GM12878 (cell line): Measurements from ENCODE around the gene RXFP3. TPM values are rescaled to one million over a fixed set of nuclear protein-coding genes. Genes with fewer than 3 reads are reported as not detected.

ENCODE experiments used
- ATAC-seq: fragments of 200-7000 bp; cut with Tn5 transposase; 3 replicates; pipeline ENCODE4 v1.9.1; 2020; ENCODE audit warnings: mild to moderate bottlenecking, moderate library complexity
- BruUV-seq: library from RNA; stranded (reverse); fragments of 400-500 nt; replicated peaks from 2 replicates; lab custom pipeline; 2021; lab: Mats Ljungman, UMichigan
- CTCF ChIA-PET: fragments of 300-600 bp; sonication (Branson Sonifier 250); formaldehyde crosslinking; extraction: SDS; loops from one replicate; lab custom pipeline; 2021; ENCODE audit warnings: inconsistent platforms; lab: Yijun Ruan, JAX
- POLR2A ChIA-PET: fragments of 350-600 bp; formaldehyde crosslinking; extraction: SDS; loops from one replicate; lab custom pipeline; 2021; ENCODE audit warnings: inconsistent platforms; lab: Charles Lee
- RAD21 ChIA-PET: fragments of 300-600 bp; sonication (Branson Sonifier 250); formaldehyde crosslinking; loops from one replicate; lab custom pipeline; 2023; ENCODE audit warnings: antibody characterized with exemption; ENCODE audit not compliant: unreplicated experiment; lab: Charles Lee
- SMC1A ChIA-PET: fragments of 300-600 bp; sonication (Branson Sonifier 250); formaldehyde crosslinking; loops from one replicate; lab custom pipeline; 2023; ENCODE audit not compliant: unreplicated experiment, uncharacterized antibody; lab: Charles Lee
- DNase-seq: peaks from one replicate; pipeline ENCODE4 v3.0.0-alpha.2; 2011; ENCODE audit warnings: low read depth, low spot score
- FAIRE-seq: peaks from 3 replicates; lab custom pipeline; 2011; peaks lifted over from hg19 to GRCh38; lab: Jason Lieb, UNC
- H2AFZ ChIP-seq: 2 replicates; pipeline ENCODE4 v1.6.0; 2011; ENCODE audit warnings: low read depth, low read length, control low read depth; ENCODE audit not compliant: control insufficient read depth
- H3K27ac ChIP-seq: 2 replicates; pipeline ENCODE4 v1.5.1; 2011; ENCODE audit warnings: control low read depth; ENCODE audit not compliant: control insufficient read depth, insufficient read depth
- H3K27me3 ChIP-seq, 2 experiments: replicated peaks in 1 of 2; 2 replicates each; pipeline versions ENCODE4 v1.6.0 to v1.6.1; 2011; ENCODE audit warnings: low read length in 1 of 2; ENCODE audit not compliant: control insufficient read depth in 2 of 2, insufficient read depth in 2 of 2
- H3K36me3 ChIP-seq, 2 experiments: 2 replicates each; pipeline ENCODE4 v1.5.1; 2011; ENCODE audit warnings: low read length in 1 of 2; ENCODE audit not compliant: control insufficient read depth in 2 of 2, insufficient read depth in 2 of 2
- H3K4me1 ChIP-seq: 2 replicates; pipeline ENCODE4 v1.6.1; 2011; ENCODE audit warnings: mild to moderate bottlenecking, low read length, moderate library complexity, mixed read lengths; ENCODE audit not compliant: control insufficient read depth, insufficient read depth
- H3K4me2 ChIP-seq: 2 replicates; pipeline ENCODE4 v1.6.0; 2011; ENCODE audit warnings: control low read depth; ENCODE audit not compliant: control insufficient read depth, insufficient read depth
- H3K4me3 ChIP-seq: fragments of 200-600 bp; sonication (generic); 2 replicates; pipeline ENCODE4 v1.5.1; 2016
- H3K79me2 ChIP-seq: 2 replicates; pipeline ENCODE4 v1.6.0; 2011; ENCODE audit warnings: low read length; ENCODE audit not compliant: control insufficient read depth, insufficient read depth
- H3K9ac ChIP-seq: 2 replicates; pipeline ENCODE4 v1.8.0; 2011; ENCODE audit warnings: low read length, control low read depth, mixed read lengths; ENCODE audit not compliant: control insufficient read depth, insufficient read depth
- H3K9me3 ChIP-seq: replicated peaks from 3 replicates; pipeline ENCODE4 v1.5.1; 2011; ENCODE audit warnings: mild to moderate bottlenecking, low read length; ENCODE audit not compliant: control insufficient read depth, insufficient read depth
- H4K20me1 ChIP-seq: 2 replicates; pipeline ENCODE4 v1.6.0; 2011; ENCODE audit not compliant: control insufficient read depth, insufficient read depth
- BRCA1 ChIP-seq: IDR thresholded peaks from 2 replicates; pipeline ENCODE4 v1.6.1; 2011; ENCODE audit warnings: low read depth, low read length, improper control_type of control experiment
- CHD1 ChIP-seq: IDR thresholded peaks from 2 replicates; pipeline ENCODE4 v1.6.1; 2012; ENCODE audit warnings: low read depth, low read length, improper control_type of control experiment
- HCFC1 ChIP-seq: fragments of 150-350 bp; IDR thresholded peaks from 2 replicates; pipeline ENCODE4 v1.6.1; 2014; ENCODE audit warnings: low read length
- HDAC2 ChIP-seq: fragments of 200-600 bp; sonication (generic); IDR thresholded peaks from 2 replicates; pipeline ENCODE4 v1.6.1; 2017
- LARP7 ChIP-seq: fragments of 450-650 bp; IDR thresholded peaks from 2 replicates; pipeline ENCODE4 v1.6.1; 2017; ENCODE audit warnings: mild to moderate bottlenecking
- NFYA ChIP-seq: IDR thresholded peaks from 2 replicates; pipeline ENCODE4 v1.6.1; 2011; ENCODE audit warnings: low read depth, mild to moderate bottlenecking, low read length, improper control_type of control experiment, borderline replicate concordance
- POLR2AphosphoS2 ChIP-seq: IDR thresholded peaks from 2 replicates; pipeline ENCODE4 v1.6.1; 2011; ENCODE audit warnings: low read depth, mild to moderate bottlenecking, low read length, improper control_type of control experiment, moderate library complexity
- SIX5 ChIP-seq: IDR thresholded peaks from 2 replicates; pipeline ENCODE4 v1.6.1; 2011; ENCODE audit warnings: mild to moderate bottlenecking, low read depth, low read length, moderate library complexity; ENCODE audit not compliant: severe bottlenecking
- TBL1XR1 ChIP-seq: IDR thresholded peaks from 2 replicates; pipeline ENCODE4 v1.6.1; 2012; ENCODE audit warnings: low read depth, low read length, improper control_type of control experiment
- TCF7 ChIP-seq: IDR thresholded peaks from 2 replicates; pipeline ENCODE4 v1.6.1; 2014; ENCODE audit warnings: antibody characterized with exemption, borderline replicate concordance
- WRNIP1 ChIP-seq: IDR thresholded peaks from 2 replicates; pipeline ENCODE4 v1.6.1; 2011; ENCODE audit warnings: low read depth, low read length, improper control_type of control experiment, borderline replicate concordance
- ZNF274 ChIP-seq: IDR thresholded peaks from one replicate; pipeline ENCODE4 v1.8.0; 2011; ENCODE audit not compliant: insufficient read length, insufficient read depth
- WGBS: methylation state at CpG from one replicate; pipeline ENCODE4 v1.1.6; 2016; ENCODE audit warnings: low lambda C conversion rate; ENCODE audit not compliant: insufficient replicate concordance, insufficient coverage; ENCODE audit errors: missing lambda C conversion rate; 5-methylcytosine and 5-hydroxymethylcytosine counted together
- in situ Hi-C: fragments of 300-500 bp; cut with MboI; formaldehyde crosslinking; loops from 9 replicates; pipeline ENCODE4 v1.14.3; 2018; ENCODE audit warnings: mixed read lengths
- intact Hi-C: fragments of 100-400 bp; cut with micrococcal nuclease; formaldehyde crosslinking; loops from one replicate; pipeline ENCODE4 v1.14.2; 2022; ENCODE audit not compliant: unreplicated experiment
- polyA plus RNA-seq, 11 experiments: library from polyadenylated mRNA; depleted of rRNA in 4 of 11; unstranded in 6 of 11; stranded (reverse) in 5 of 11; fragments of >200 nt; fragmentation: Nextera tagmentation in 4 of 11; fragmentation: Illumina TruSeq in 1 of 11; extraction: Ambion mirVana in 4 of 11; extraction: Trizol in 1 of 11; gene quantifications; 1 replicate in 1 of 11; 2 replicates in 10 of 11; pipeline versions ENCODE4 v1.2.1 to v1.2.3, GENCODE V29; 2011 to 2016; ENCODE audit warnings: inconsistent platforms in 2 of 11, missing spikeins in 2 of 11, low read depth in 1 of 11
- total RNA-seq, 4 experiments: library from RNA; depleted of rRNA in 3 of 4; stranded (reverse); fragments of >200 nt in 3 of 4; fragmentation: Illumina TruSeq in 1 of 4; extraction: Trizol in 1 of 4; gene quantifications; 2 replicates each; pipeline versions ENCODE4 v1.2.1 to v1.2.3, GENCODE V29; 2013 to 2021
- TF ChIP-seq, protein P1 (sequence below): fragments of 450-650 bp; IDR thresholded peaks from 2 replicates; pipeline ENCODE4 v1.6.1; 2017; ENCODE audit warnings: mild to moderate bottlenecking, low read depth, inconsistent platforms; ENCODE audit not compliant: poor library complexity, severe bottlenecking
- TF ChIP-seq, protein P2 (sequence below): fragments of 450-650 bp; IDR thresholded peaks from 2 replicates; pipeline ENCODE4 v1.6.1; 2017; ENCODE audit warnings: mild to moderate bottlenecking, moderate library complexity
- TF ChIP-seq, protein P3 (sequence below): fragments of 450-650 bp; IDR thresholded peaks from 2 replicates; pipeline ENCODE4 v1.6.1; 2017; ENCODE audit warnings: mild to moderate bottlenecking, moderate library complexity

Gene RXFP3
- total and polyA plus RNA-seq, 10 of the 15 experiments (the other 5 are each of a cell fraction or from before 2014, with no cell fraction given) = 0.03 to 0.06 TPM; not detected in 8

DNA sequence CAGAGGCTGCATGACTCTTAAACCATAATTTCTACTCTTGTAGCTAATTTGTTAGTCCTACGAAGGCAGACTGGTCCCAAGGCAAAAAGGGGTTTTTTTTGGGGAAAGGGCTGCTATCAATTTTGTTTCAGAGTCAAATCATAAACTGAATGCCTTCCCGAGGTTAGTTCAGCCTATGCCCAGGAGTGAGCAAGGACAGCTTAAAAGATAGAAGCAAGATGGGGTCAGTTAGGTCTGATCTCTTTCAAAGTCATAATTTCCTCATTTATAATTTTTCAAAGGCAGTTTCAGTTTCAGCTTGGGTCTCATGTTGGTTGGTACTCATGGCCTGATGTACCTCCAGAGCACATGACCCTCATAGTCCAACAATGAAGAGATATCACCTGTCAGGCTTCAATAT is 7.9 kb upstream of the RXFP3 start:
- no peaks in the 10 kb centered on the region for H4K20me1 ChIP-seq
- no peak for TF ChIP-seq ZNF274
- TF ChIP-seq TCF7 = no peak
- no peak for TF ChIP-seq POLR2AphosphoS2
- TF ChIP-seq, protein P1, sequence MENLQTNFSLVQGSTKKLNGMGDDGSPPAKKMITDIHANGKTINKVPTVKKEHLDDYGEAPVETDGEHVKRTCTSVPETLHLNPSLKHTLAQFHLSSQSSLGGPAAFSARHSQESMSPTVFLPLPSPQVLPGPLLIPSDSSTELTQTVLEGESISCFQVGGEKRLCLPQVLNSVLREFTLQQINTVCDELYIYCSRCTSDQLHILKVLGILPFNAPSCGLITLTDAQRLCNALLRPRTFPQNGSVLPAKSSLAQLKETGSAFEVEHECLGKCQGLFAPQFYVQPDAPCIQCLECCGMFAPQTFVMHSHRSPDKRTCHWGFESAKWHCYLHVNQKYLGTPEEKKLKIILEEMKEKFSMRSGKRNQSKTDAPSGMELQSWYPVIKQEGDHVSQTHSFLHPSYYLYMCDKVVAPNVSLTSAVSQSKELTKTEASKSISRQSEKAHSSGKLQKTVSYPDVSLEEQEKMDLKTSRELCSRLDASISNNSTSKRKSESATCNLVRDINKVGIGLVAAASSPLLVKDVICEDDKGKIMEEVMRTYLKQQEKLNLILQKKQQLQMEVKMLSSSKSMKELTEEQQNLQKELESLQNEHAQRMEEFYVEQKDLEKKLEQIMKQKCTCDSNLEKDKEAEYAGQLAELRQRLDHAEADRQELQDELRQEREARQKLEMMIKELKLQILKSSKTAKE = no peak
- TF ChIP-seq, protein P2, sequence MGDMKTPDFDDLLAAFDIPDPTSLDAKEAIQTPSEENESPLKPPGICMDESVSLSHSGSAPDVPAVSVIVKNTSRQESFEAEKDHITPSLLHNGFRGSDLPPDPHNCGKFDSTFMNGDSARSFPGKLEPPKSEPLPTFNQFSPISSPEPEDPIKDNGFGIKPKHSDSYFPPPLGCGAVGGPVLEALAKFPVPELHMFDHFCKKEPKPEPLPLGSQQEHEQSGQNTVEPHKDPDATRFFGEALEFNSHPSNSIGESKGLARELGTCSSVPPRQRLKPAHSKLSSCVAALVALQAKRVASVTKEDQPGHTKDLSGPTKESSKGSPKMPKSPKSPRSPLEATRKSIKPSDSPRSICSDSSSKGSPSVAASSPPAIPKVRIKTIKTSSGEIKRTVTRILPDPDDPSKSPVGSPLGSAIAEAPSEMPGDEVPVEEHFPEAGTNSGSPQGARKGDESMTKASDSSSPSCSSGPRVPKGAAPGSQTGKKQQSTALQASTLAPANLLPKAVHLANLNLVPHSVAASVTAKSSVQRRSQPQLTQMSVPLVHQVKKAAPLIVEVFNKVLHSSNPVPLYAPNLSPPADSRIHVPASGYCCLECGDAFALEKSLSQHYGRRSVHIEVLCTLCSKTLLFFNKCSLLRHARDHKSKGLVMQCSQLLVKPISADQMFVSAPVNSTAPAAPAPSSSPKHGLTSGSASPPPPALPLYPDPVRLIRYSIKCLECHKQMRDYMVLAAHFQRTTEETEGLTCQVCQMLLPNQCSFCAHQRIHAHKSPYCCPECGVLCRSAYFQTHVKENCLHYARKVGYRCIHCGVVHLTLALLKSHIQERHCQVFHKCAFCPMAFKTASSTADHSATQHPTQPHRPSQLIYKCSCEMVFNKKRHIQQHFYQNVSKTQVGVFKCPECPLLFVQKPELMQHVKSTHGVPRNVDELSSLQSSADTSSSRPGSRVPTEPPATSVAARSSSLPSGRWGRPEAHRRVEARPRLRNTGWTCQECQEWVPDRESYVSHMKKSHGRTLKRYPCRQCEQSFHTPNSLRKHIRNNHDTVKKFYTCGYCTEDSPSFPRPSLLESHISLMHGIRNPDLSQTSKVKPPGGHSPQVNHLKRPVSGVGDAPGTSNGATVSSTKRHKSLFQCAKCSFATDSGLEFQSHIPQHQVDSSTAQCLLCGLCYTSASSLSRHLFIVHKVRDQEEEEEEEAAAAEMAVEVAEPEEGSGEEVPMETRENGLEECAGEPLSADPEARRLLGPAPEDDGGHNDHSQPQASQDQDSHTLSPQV = 0 out of 2 replicates have a peak, but pooled peaks have one; percentile 88
- no peak for TF ChIP-seq BRCA1
- no peak for TF ChIP-seq HCFC1
- no peak for TF ChIP-seq LARP7
- TF ChIP-seq NFYA = no peak
- TF ChIP-seq CHD1 = no peak
- no peak for TF ChIP-seq HDAC2
- TF ChIP-seq WRNIP1 = no peak
- no peak for TF ChIP-seq TBL1XR1
- TF ChIP-seq, protein P3, sequence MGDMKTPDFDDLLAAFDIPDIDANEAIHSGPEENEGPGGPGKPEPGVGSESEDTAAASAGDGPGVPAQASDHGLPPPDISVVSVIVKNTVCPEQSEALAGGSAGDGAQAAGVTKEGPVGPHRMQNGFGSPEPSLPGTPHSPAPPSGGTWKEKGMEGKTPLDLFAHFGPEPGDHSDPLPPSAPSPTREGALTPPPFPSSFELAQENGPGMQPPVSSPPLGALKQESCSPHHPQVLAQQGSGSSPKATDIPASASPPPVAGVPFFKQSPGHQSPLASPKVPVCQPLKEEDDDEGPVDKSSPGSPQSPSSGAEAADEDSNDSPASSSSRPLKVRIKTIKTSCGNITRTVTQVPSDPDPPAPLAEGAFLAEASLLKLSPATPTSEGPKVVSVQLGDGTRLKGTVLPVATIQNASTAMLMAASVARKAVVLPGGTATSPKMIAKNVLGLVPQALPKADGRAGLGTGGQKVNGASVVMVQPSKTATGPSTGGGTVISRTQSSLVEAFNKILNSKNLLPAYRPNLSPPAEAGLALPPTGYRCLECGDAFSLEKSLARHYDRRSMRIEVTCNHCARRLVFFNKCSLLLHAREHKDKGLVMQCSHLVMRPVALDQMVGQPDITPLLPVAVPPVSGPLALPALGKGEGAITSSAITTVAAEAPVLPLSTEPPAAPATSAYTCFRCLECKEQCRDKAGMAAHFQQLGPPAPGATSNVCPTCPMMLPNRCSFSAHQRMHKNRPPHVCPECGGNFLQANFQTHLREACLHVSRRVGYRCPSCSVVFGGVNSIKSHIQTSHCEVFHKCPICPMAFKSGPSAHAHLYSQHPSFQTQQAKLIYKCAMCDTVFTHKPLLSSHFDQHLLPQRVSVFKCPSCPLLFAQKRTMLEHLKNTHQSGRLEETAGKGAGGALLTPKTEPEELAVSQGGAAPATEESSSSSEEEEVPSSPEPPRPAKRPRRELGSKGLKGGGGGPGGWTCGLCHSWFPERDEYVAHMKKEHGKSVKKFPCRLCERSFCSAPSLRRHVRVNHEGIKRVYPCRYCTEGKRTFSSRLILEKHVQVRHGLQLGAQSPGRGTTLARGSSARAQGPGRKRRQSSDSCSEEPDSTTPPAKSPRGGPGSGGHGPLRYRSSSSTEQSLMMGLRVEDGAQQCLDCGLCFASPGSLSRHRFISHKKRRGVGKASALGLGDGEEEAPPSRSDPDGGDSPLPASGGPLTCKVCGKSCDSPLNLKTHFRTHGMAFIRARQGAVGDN = peak; percentile 65
- no peak for TF ChIP-seq SIX5
- BruUV-seq = no TSS peak
- H3K79me2 ChIP-seq = no peaks in the 10 kb centered on the region
- in situ Hi-C loops (no loop called here), intact Hi-C loops (no loop called here)
- H2AFZ ChIP-seq = no peak overlapping the region
- H3K27me3 ChIP-seq = no peaks in the 10 kb centered on the region
- H3K9me3 ChIP-seq = no peaks in the 10 kb centered on the region
- ChIA-PET CTCF (interaction anchor here (0.9 to 1.4 kb wide), 2 partner anchors 42 to 78 kb away, joined by 3 to 4 read pairs; no protein-coding TSS in a partner anchor), RAD21 (interaction anchor here (8.8 kb wide), 1 partner anchor 76 kb away, joined by 111 read pairs; no protein-coding TSS in a partner anchor), POLR2A (no interaction called here), SMC1A (interaction anchor here (0.8 to 1.3 kb wide), 4 partner anchors 69 to 286 kb away, joined by 3 to 5 read pairs (median 4); no protein-coding TSS in a partner anchor)
- H3K36me3 ChIP-seq = no peaks in the 10 kb centered on the region
- H3K9ac ChIP-seq = no peak overlapping the region
- H3K4me2 ChIP-seq = no peak overlapping the region
- no peak for ATAC-seq
- H3K4me1 ChIP-seq = peaks cover 30% of the 10 kb centered on the region
- no peak overlapping the region for H3K4me3 ChIP-seq
- no peak for FAIRE-seq
- H3K27ac ChIP-seq = no peak overlapping the region
- DNase-seq = no peak
- 48% methylated on average over 2 of the region's 2 CpGs for WGBS
